HG03039 (cell line): ENCODE data around the gene REEP3.
A peak's percentile ranks its signal among the peaks of the same experiment; 100 is the strongest.
"Not testable (repeated sequence)": the region's sequence is repeated elsewhere in the genome, so short reads cannot be mapped to it uniquely, and the experiment has no call there.

ENCODE experiments used
- ATAC-seq: cut with Tn5 transposase; IDR thresholded peaks from one replicate; pipeline ENCODE4 v1.9.1; 2021; ENCODE audit warnings: mild to moderate bottlenecking, moderate library complexity; ENCODE audit not compliant: unreplicated experiment

Gene REEP3

GRCh38 chr10:63628526-63629362 is 107.5 kb downstream of the REEP3 start:
- ATAC-seq: peak; percentile 29

DNA sequence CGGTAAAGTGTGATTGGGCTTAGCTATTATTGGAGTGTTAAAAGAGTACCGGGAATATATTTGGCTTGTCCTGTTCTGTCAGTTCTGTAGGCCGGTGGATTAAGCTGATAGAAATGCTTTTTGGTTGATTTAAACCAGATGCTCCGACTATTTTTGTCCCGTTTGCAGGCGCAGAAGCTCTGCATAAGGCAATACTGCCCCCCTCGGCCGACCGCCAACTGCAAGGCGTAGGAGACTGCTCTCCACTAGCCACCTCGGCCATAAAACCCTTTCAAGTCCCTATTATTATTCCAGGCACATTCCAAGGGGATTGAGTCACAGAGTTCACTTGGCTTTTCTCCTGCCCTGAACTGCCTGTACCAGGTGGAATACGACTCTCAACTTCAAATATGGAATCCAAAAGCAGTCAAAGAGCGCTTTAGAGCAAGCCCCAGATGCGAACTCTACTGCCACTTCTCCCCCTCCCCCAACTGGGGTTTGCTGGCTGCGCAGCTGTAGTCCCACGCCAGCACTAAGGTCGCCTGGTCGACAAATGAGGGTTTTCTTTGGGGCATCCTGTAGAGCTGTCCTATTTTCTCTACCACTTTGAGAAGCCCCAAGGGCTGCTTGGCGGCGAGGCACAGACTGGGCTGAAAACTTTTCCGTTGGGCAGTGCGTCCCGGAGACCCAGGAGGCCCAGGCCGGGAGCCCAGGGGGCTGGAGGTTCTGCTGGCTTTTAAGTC is 108.3 kb downstream of the REEP3 start:
- peak; percentile 40 for ATAC-seq

DNA sequence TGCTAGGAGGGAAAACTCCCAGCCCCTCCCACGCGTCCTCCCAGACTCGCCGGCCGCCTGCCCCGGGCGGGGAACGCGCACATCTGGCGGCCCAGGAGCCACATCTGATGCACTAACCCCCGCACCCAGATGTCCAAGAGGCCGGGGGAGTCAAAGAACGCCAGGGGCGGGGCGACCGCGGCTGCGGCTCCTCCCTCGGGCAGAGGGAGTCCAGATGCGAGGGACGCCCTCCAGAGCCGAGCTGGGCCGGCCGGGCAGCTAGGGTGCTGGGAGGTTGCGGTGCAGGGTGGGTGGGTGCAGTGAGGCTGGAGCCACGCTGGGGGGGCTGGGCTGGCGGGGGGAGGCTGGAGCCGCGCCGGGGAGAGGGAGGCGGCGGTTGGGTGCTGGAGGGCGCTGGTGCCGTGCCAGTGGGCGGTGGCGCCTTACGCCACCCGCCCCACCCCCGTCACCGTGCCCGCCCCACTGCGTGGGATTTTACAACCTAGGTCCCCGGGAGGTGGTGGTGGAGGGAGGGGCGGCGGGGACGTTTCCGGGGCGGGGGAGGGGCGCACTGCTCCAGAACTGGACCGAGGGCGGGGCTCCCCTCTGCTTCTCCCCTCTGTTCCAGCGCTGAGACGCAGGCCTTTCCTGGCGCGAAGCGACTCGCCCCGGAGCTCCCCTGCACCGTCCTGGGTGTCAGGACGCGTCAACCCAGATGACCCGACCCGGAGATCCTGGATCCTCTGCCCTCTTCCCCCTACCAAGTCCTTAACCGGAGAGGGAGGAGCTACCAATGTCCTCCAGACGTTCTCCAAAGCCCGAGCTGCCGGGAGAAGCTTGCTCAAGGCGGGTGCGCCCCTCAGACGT is 109.1 kb downstream of the REEP3 start:
- ATAC-seq: peak; percentile 58

GRCh38 chr10:63630931-63631680 is 109.9 kb downstream of the REEP3 start:
- ATAC-seq: no peak

- no peak for ATAC-seq
Measured at GRCh38 chr10:63631991-63632390, 110.8 kb downstream of the REEP3 start.

DNA sequence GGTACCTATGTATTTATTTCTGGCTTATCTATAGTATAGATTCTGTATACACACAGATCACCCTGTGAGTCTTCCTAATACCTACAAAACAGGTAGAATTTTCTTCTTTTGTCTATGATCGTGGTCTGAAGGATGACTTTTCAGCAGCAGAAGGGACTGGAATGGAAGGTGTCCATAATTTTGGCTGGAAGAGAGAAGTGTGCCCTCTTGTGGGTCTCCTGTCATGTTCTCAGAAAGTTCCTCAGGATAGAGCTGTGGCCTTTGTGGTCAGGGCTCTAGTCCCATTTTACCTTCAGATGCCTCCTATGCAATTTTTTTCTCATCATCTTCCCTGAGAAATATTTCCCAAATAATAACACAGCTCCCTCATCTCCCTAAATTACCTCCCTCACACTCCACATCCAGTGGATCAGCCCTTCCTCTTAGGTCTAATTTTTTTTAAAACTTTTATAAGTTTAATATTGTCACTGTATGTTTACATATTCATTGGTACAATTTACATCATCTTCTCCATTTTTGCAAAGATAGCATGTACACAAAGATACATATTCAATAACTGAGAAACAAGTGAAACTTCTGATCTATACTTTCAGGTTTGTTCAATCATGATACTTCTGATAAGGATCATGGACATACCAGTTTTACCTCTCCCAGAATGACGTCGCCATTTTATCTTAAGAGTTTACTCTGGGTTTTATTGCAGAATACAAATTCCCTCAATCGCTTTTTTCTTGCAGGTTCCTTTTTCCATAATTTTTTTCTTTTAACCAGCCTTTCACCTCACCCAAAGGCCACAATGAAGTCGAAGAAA is 112.7 kb downstream of the REEP3 start:
- no peak for ATAC-seq

GRCh38 chr10:63634488-63635065 is 113.4 kb downstream of the REEP3 start:
- no peak for ATAC-seq

GRCh38 chr10:63636812-63637211 is 115.6 kb downstream of the REEP3 start:
- no peak for ATAC-seq

DNA sequence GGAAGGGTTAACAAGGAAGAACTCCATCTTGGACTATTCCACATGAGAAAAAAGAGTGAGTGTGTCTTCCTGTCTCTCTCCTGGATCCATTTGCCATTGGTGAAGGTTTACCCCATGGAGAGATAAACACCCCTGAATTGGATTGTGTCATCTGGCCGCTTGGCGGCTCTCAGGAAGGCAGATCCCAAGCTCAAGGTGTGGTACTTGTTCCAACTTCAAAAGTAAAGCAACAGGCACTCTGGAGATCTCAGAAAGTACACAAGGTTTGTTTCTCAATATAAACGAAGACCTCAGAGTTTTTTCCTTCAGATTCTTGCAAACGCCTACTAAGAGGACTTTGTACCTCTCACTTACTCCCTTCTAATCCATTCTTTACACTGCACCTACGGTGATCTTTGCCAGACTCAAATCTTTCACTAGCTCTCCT is 116.7 kb downstream of the REEP3 start:
- ATAC-seq: no peak

DNA sequence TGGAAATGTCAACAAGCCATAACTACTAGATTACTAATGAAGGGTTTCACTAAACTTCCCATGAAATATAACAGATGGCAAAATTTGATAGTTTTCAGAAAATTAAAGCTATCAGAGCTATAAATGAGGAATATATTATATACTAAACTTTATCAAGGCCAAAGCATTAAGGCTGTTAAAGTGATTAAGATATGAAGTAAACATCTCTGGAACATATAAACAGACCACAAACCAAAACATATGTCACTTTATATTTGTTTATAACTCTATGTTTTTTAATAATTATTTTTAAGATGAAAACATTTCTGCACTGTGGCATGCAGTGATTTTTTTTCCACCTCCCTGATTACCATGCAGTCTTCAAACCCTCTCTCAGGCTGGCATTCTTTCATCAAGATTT is 120.2 kb downstream of the REEP3 start:
- ATAC-seq: no peak

- no peak for ATAC-seq
Measured at GRCh38 chr10:63641799-63642198, 120.6 kb downstream of the REEP3 start.

GRCh38 chr10:63642808-63643207 is 121.6 kb downstream of the REEP3 start:
- no peak for ATAC-seq

GRCh38 chr10:63644418-63645142 is 123.4 kb downstream of the REEP3 start:
- no peak for ATAC-seq

GRCh38 chr10:63645195-63645594 is 124.0 kb downstream of the REEP3 start:
- no peak for ATAC-seq

GRCh38 chr10:63646491-63646890 is 125.3 kb downstream of the REEP3 start:
- ATAC-seq: no peak

- no peak for ATAC-seq
Measured at GRCh38 chr10:63651864-63652263, 130.7 kb downstream of the REEP3 start.

- no peak for ATAC-seq
Measured at GRCh38 chr10:63653747-63654146, 132.5 kb downstream of the REEP3 start.

DNA sequence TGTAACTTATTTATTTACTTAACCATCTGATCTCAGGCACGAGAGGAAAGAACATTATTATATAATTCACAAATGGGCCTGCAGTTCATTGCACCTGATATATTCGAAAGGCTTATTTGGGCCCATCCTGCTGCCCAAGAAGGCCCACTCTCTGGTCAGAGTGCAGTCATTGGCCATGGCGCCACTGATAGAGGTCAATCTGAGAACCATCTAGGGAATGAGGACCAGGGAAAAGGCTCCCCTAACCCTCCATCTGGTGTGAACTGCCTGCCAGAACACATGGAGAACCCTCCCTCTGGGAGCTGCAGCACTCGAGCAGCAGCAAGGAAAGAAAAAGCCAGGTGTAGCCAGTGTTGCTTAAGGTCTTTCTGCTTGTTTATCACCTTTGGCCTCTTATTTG is 136.6 kb downstream of the REEP3 start:
- no peak for ATAC-seq

- ATAC-seq: not testable (repeated sequence)
Measured at GRCh38 chr10:63660941-63661340, 139.7 kb downstream of the REEP3 start.
